ENCODE data around the gene MOGAT3.

The MOGAT3 gene

DNA sequence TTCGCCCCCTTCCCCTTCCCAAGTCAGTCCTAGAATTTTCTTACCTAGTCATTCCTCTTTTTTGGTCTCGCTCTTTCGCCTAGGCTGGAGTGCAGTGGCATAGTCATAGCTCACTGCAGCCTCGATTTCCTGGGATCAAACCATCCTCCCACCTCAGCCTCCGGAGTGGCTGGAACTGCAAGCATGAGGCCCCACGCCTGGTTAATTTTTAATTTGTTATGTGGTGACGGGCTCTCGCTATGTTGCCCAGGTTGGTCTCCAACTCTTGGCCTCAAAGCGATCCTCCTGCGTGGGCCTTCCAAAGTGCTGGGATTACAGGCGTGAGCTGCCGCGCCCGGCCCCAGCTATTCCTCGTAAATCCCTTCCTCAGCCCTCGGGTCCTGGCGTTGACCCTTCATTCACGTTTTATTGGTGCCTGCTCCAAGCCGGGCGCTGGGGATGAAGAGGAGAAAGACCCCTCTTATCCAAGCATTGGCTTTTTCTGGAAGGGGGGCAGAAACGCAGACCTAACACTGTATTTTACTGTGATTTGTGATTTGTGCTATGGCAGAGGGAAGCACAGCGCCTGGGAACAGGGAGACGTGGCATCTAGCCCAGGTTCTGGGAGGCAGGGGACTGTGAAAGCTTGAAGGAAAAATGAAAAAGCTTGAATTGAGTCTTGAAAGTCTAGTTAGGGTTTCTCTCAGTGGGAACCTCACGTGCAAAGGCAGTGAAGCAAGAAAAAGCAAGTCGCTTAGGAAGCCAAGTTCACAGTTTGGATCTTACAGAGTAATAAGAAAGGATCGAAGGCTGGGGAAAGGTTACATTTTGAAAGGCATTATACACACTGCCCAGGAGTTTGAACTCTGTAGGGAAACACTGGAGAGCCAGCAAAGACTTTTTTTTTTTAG, 17.6 kb upstream of the MOGAT3 start:
- no peak for TF ChIP-seq ZFX (IDR thresholded peaks at IDR 0.05; ENCODE audit: borderline replicate concordance)
- no peak for TF ChIP-seq CTCF (IDR thresholded peaks at IDR 0.05)
- peak overlapping the region; percentile 94 for H3K27ac ChIP-seq

DNA sequence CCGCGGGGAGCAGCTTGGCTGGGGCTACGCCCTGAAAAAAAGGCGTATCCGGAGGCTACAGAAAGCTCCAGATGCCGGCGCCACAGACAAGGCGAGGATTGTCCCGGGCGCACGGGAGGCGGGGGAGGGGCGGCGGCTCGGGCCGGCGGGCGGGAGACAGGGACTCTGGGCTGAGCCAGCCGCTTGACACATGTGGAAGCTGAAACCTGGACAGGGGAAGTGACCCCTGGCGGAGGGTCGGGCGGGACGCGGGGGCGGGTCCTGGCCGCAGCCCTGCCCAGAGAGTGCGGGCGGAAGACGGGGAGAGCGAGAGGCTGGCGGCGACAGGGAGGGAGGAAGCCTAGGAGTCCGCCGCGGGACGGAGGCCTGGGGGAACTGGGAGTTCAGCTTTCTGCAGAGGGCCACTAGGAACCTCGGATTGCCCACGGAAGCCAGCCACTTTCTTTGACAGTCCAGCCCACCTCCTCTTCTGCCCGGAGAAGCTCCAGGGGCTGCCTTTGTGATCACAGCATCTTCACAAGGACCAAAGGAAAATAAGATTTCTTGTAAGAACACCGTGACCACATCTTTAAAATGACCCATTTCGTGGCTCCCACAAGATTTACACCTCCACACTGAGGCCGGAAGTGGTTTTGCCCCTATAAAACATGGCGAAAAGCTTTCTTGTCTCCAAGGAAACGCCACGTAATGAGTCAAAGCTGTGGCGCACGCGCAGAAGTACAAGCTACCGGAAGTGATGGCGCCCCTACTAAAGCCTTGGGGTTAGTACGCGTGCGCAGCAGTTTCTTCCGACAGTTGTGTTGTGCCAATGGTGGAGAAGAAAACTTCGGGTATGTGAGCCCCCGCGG, 16.8 kb upstream of the MOGAT3 start, which contains the start of the genes PLOD3 and ZNHIT1:
PLOD3 (minus strand) TSS at position 194 of the 848 bp plus-strand sequence. CDS start 307 bp downstream, outside the sequence.
ZNHIT1 (plus strand) TSS at position 778 of the 848 bp plus-strand sequence; CDS start at position 809, 31 bp downstream.
- peak within 1 kb of the TSS; percentile 94 for H3K27ac ChIP-seq
- TF ChIP-seq CTCF (IDR thresholded peaks at IDR 0.05): peak; percentile 33; the same call in 1 of the 2 replicates
- TF ChIP-seq ZFX (IDR thresholded peaks at IDR 0.05; ENCODE audit: borderline replicate concordance): no peak

- H3K27ac ChIP-seq: peak overlapping the region; percentile 94
- TF ChIP-seq CTCF (IDR thresholded peaks at IDR 0.05) (peak; percentile 40; the same call in 1 of the 2 replicates), ZFX (IDR thresholded peaks at IDR 0.05; ENCODE audit: borderline replicate concordance) (no peak)
These were observed 16.1 kb upstream of the MOGAT3 start for GRCh38 chr7:101216860-101217387.

GRCh38 chr7:101216001-101216859, 15.4 kb upstream of the MOGAT3 start:
- H3K27ac ChIP-seq: peak overlapping the region; percentile 94
- TF ChIP-seq ZFX (IDR thresholded peaks at IDR 0.05; ENCODE audit: borderline replicate concordance): no peak
- no peak for TF ChIP-seq CTCF (IDR thresholded peaks at IDR 0.05)

DNA sequence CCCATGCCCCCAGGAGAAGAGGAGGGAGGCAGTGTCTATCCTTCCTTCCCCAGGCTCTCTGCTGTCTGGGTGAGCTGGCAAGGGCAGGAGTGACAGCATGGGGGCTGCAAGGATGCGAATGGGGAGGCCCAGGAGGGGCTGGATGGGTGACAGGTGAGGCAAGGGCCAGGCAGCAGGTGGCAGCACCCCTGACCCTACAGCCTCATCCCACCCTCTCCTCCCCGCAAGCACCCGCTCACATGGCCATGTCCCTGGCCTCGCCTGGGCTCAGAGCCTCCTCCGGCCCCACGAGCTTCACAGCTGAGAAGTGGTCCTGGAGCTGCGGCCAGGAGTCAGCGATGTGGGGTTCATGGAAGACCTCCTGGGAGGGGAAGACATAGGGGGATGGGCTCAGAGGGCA, 11.2 kb upstream of the MOGAT3 start:
- TF ChIP-seq ZFX (IDR thresholded peaks at IDR 0.05; ENCODE audit: borderline replicate concordance) (no peak), CTCF (IDR thresholded peaks at IDR 0.05) (no peak)
- no peak overlapping the region for H3K27ac ChIP-seq

DNA sequence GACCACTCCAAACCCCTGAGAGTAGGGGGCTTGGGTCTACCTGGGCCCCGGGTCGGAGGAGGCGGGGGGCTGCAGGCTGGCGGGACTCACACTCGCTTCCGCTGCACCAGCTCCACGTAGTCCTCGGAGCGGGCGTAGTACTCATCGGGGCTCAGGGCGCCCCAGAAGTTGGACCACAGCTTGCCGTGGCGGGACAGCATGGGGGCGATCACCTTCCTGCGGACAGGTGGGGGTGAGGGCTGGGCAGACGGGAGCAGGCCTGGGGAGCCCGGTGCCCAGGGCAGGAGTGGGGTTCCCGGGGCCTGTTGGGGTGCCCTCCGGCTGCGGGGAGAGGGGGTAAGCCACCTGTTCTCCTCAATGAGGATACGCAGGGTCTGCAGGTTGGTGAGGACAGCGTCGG, 10.7 kb upstream of the MOGAT3 start:
- H3K27ac ChIP-seq: no peak overlapping the region
- TF ChIP-seq CTCF (IDR thresholded peaks at IDR 0.05): no peak
- no peak for TF ChIP-seq ZFX (IDR thresholded peaks at IDR 0.05; ENCODE audit: borderline replicate concordance)
